HepG2 (cell line): ENCODE results near the gene GRM4. TPM values are rescaled to one million over a fixed set of nuclear protein-coding genes. Genes with fewer than 3 reads are reported as not detected.

Experiments
- ATAC-seq: fragments of 200-7000 bp; cut with Tn5 transposase; 3 replicates; pipeline ENCODE4 v1.9.1; 2020; ENCODE audit warnings: mild to moderate bottlenecking, moderate library complexity
- BruUV-seq: library from RNA; stranded (reverse); fragments of 400-500 nt; replicated peaks from 2 replicates; lab custom pipeline; 2021; lab: Mats Ljungman, UMichigan
- CTCF ChIA-PET: fragments of 300-600 bp; formaldehyde crosslinking; extraction: SDS; loops from one replicate; lab custom pipeline; 2021; ENCODE audit warnings: low total read pairs, inconsistent platforms, low intra/inter-chr PET ratio; lab: Yijun Ruan, JAX
- POLR2A ChIA-PET: fragments of 350-600 bp; sonication (Branson Sonifier 250); formaldehyde crosslinking; loops from one replicate; lab custom pipeline; 2020; ENCODE audit warnings: antibody characterized with exemption, inconsistent platforms; lab: Yijun Ruan, JAX
- DNase-seq: peaks from one replicate; pipeline ENCODE4 v3.0.0-alpha.2; 2015; ENCODE audit warnings: low spot score
- FAIRE-seq: peaks from 3 replicates; lab custom pipeline; 2011; peaks lifted over from hg19 to GRCh38; lab: Jason Lieb, UNC
- H2AFZ ChIP-seq: one replicate; pipeline ENCODE4 v1.6.1; 2011; ENCODE audit warnings: low read length, inconsistent platforms
- H3K27ac ChIP-seq: fragments of 300-600 bp; 3 replicates; pipeline ENCODE4 v1.8.0; 2011; ENCODE audit warnings: mixed run types, mild to moderate bottlenecking, mixed read lengths, low read length, inconsistent platforms; ENCODE audit not compliant: insufficient read depth; ENCODE audit errors: extremely low read length
- H3K27me3 ChIP-seq, 2 experiments: fragments of 200-600 bp in 1 of 2; 2 replicates in 1 of 2; 3 replicates in 1 of 2; pipeline versions ENCODE4 v1.6.0 to v1.8.0; 2011; ENCODE audit warnings: low read length in 2 of 2, mild to moderate bottlenecking in 2 of 2, moderate library complexity in 2 of 2, inconsistent platforms in 1 of 2; ENCODE audit not compliant: insufficient read depth in 2 of 2, control insufficient read depth in 1 of 2
- H3K36me3 ChIP-seq, 2 experiments: fragments of 200-600 bp in 1 of 2; replicated peaks in 1 of 2; 2 replicates in 1 of 2; 3 replicates in 1 of 2; pipeline versions ENCODE4 v1.5.1 to v1.8.0; 2011; ENCODE audit warnings: low read length in 2 of 2, inconsistent platforms in 1 of 2; ENCODE audit not compliant: insufficient read depth in 2 of 2, control insufficient read depth in 1 of 2
- H3K4me1 ChIP-seq: 2 replicates; pipeline ENCODE4 v1.5.1; 2012; ENCODE audit warnings: low read length, inconsistent platforms; ENCODE audit not compliant: insufficient read depth
- H3K4me2 ChIP-seq: 2 replicates; pipeline ENCODE4 v1.6.0; 2011; ENCODE audit warnings: low read depth, low read length, inconsistent platforms
- H3K4me3 ChIP-seq, 3 experiments: fragments of 200-600 bp in 1 of 3; sonication (generic), shearing (Covaris generic) in 1 of 3; replicated peaks in 1 of 3; 2 replicates each; pipeline ENCODE4 v1.5.1; 2011 to 2016; ENCODE audit warnings: low read length in 3 of 3, inconsistent platforms in 2 of 3, low read depth in 2 of 3, mild to moderate bottlenecking in 2 of 3, control low read depth in 1 of 3, mixed read lengths in 1 of 3; ENCODE audit not compliant: insufficient read depth in 1 of 3
- H3K79me2 ChIP-seq: one replicate; pipeline ENCODE4 v1.6.1; 2011; ENCODE audit warnings: low read length, inconsistent platforms; ENCODE audit not compliant: insufficient read depth
- H3K9ac ChIP-seq: 2 replicates; pipeline ENCODE4 v1.6.0; 2011; ENCODE audit warnings: mild to moderate bottlenecking, low read depth, low read length, inconsistent platforms; ENCODE audit not compliant: insufficient read depth
- H3K9me3 ChIP-seq: 2 replicates; pipeline ENCODE4 v1.5.1; 2012; ENCODE audit warnings: mild to moderate bottlenecking, low read length
- H4K20me1 ChIP-seq: 2 replicates; pipeline ENCODE4 v1.6.0; 2011; ENCODE audit warnings: inconsistent platforms, mild to moderate bottlenecking, low read length, moderate library complexity; ENCODE audit not compliant: insufficient read depth
- GTF2F1 ChIP-seq: fragments of 150-350 bp; IDR thresholded peaks from 2 replicates; pipeline ENCODE4 v1.6.1; 2014; ENCODE audit warnings: low read length
- KDM2A ChIP-seq: sonication (generic); formaldehyde crosslinking; IDR thresholded peaks from 2 replicates; pipeline ENCODE4 v1.4.0; 2020; ENCODE audit warnings: low read depth, missing genetic modification reagents, borderline replicate concordance
- KDM5B ChIP-seq: sonication (generic); formaldehyde crosslinking; IDR thresholded peaks from 2 replicates; pipeline ENCODE4 v1.4.0; 2020; ENCODE audit warnings: missing genetic modification reagents, mild to moderate bottlenecking, borderline replicate concordance
- MEF2D ChIP-seq: sonication (generic); formaldehyde crosslinking; IDR thresholded peaks from 2 replicates; pipeline ENCODE4 v1.5.1; 2020; ENCODE audit warnings: mild to moderate bottlenecking, missing genetic modification reagents
- NCOA2 ChIP-seq: sonication (generic); formaldehyde crosslinking; IDR thresholded peaks from 2 replicates; pipeline ENCODE4 v1.8.0; 2022; ENCODE audit warnings: inconsistent platforms
- SALL1 ChIP-seq: sonication (generic); formaldehyde crosslinking; IDR thresholded peaks from 2 replicates; pipeline ENCODE4 v1.8.0; 2022; ENCODE audit warnings: mild to moderate bottlenecking, missing genetic modification reagents
- SNRNP70 ChIP-seq: fragments of 200-400 bp; formaldehyde crosslinking; IDR thresholded peaks from 2 replicates; pipeline ENCODE4 v1.6.1; 2017; ENCODE audit warnings: mild to moderate bottlenecking, low read depth, low read length, moderate library complexity
- ZNF160 ChIP-seq: sonication (generic); formaldehyde crosslinking; IDR thresholded peaks from 2 replicates; pipeline ENCODE4 v1.8.0; 2022; ENCODE audit warnings: mild to moderate bottlenecking, inconsistent platforms, missing genetic modification reagents
- ZNF205 ChIP-seq: IDR thresholded peaks from 2 replicates; pipeline ENCODE4 v1.6.1; 2018; ENCODE audit warnings: missing biosample characterization, missing genetic modification reagents
- ZNF263 ChIP-seq: sonication (generic); formaldehyde crosslinking; IDR thresholded peaks from 2 replicates; pipeline ENCODE4 v1.4.0; 2020; ENCODE audit warnings: missing genetic modification reagents
- ZNF33B ChIP-seq: sonication (generic); formaldehyde crosslinking; IDR thresholded peaks from 2 replicates; pipeline ENCODE4 v1.5.1; 2020; ENCODE audit warnings: mild to moderate bottlenecking, missing genetic modification reagents
- ZNF362 ChIP-seq: sonication (generic); formaldehyde crosslinking; IDR thresholded peaks from 2 replicates; pipeline ENCODE4 v1.4.0; 2020; ENCODE audit warnings: missing genetic modification reagents, mild to moderate bottlenecking, borderline replicate concordance
- ZNF446 ChIP-seq: sonication (generic); formaldehyde crosslinking; IDR thresholded peaks from 2 replicates; pipeline ENCODE4 v1.5.0; 2020; ENCODE audit warnings: mild to moderate bottlenecking, missing genetic modification reagents
- ZNF547 ChIP-seq: sonication (generic); formaldehyde crosslinking; IDR thresholded peaks from 2 replicates; pipeline ENCODE4 v1.5.1; 2020; ENCODE audit warnings: mild to moderate bottlenecking, missing genetic modification reagents
- ZNF567 ChIP-seq: sonication (generic); formaldehyde crosslinking; IDR thresholded peaks from 2 replicates; pipeline ENCODE4 v1.8.1; 2023; ENCODE audit warnings: mild to moderate bottlenecking, missing genetic modification reagents, borderline replicate concordance
- ZNF746 ChIP-seq: sonication (generic); formaldehyde crosslinking; IDR thresholded peaks from 2 replicates; pipeline ENCODE4 v1.8.0; 2022; ENCODE audit warnings: mild to moderate bottlenecking, missing genetic modification reagents
- ZNF782 ChIP-seq: sonication (generic); formaldehyde crosslinking; IDR thresholded peaks from 2 replicates; pipeline ENCODE4 v1.4.0; 2020; ENCODE audit warnings: missing genetic modification reagents, mild to moderate bottlenecking, borderline replicate concordance
- whole genome bisulfite sequencing: methylation state at CpG from one replicate; pipeline ENCODE4 v1.1.6; 2017; ENCODE audit warnings: low lambda C conversion rate; 5-methylcytosine and 5-hydroxymethylcytosine counted together
- in situ Hi-C: cut with HindIII; loops from 2 replicates; pipeline ENCODE4 v1.10.0; 2017; ENCODE audit warnings: low pct_unique_long_range_greater_than_20kb; ENCODE audit not compliant: extremely low pct_ligation_motif_present
- intact Hi-C: fragments of 100-400 bp; cut with micrococcal nuclease; formaldehyde crosslinking; loops from one replicate; pipeline ENCODE4 v1.10.0; 2022; ENCODE audit not compliant: unreplicated experiment
- polyA plus RNA-seq, 8 experiments: library from polyadenylated mRNA; depleted of rRNA in 3 of 8; stranded (reverse) in 7 of 8; unstranded in 1 of 8; fragments of >200 nt; fragmentation: Illumina TruSeq in 4 of 8; extraction: Trizol in 4 of 8; gene quantifications; 2 replicates each; pipeline versions ENCODE4 v1.2.1 to v1.2.3, GENCODE V29; 2011 to 2016; ENCODE audit warnings: low read depth in 4 of 8, missing spikeins in 1 of 8, mixed read lengths in 1 of 8; ENCODE audit not compliant: insufficient read depth in 1 of 8
- total RNA-seq, 5 experiments: library from RNA; depleted of rRNA; stranded (reverse); fragments of >200 nt; fragmentation: Illumina TruSeq; extraction: Trizol; gene quantifications; 2 replicates each; pipeline ENCODE4 v1.2.3, GENCODE V29; 2016; ENCODE audit warnings: low read depth in 1 of 5
- TF ChIP-seq, protein P1 (sequence below): sonication (generic); formaldehyde crosslinking; IDR thresholded peaks from 2 replicates; pipeline ENCODE4 v1.8.1; 2023; ENCODE audit warnings: missing genetic modification reagents, mild to moderate bottlenecking, borderline replicate concordance

GRM4 gene
- total and polyA plus RNA-seq, 2 of the 13 experiments (the other 11 are each of a cell fraction or from before 2014, with no cell fraction given) = not detected

DNA sequence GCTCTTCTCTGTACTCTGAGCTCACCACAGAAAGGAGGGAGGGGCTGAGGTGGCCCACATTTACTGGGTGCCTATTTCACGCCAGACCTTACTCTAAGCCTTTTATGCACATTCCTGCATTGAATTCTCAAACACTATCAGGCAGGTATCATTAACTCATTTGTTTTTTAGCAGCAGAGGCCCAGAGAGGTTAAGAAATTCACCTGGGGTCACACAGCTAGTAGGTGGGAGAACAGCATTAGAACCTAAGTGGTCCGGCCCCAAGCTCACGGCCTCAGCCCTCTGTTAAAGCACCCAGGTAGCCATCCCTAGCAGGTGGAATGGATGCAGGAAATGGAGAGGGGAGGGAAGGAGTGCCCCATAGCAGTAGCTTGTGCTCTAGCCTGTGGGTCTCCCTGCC is 84.5 kb downstream of the GRM4 start:
- Histone ChIP-seq H3K9ac (no peak overlapping the region), H3K4me1 (no peaks in the 10 kb centered on the region), H2AFZ (no peak overlapping the region), H4K20me1 (peaks cover 7% of the 10 kb centered on the region; the same call in 1 of the 2 replicates), H3K4me2 (no peak overlapping the region), H3K27ac (no peak overlapping the region), H3K27me3 (peaks cover 22 to 85% of the 10 kb centered on the region in 2 experiments), H3K9me3 (no peaks in the 10 kb centered on the region), H3K79me2 (no peaks in the 10 kb centered on the region), H3K36me3 (no peaks in the 10 kb centered on the region), H3K4me3 (no peak overlapping the region)
- DNase-seq (no peak), ATAC-seq (no peak), FAIRE-seq (no peak)
- in situ Hi-C loops (no loop called here), intact Hi-C loops (no loop called here)
- ChIA-PET POLR2A (no interaction called here), CTCF (no interaction called here)
- no TSS peak for BruUV-seq
- WGBS = 11% methylated on average over 3 of the region's 3 CpGs
- TF ChIP-seq MEF2D (CRISPR knock-in tag) = no peak
- no peak for TF ChIP-seq ZNF362 (CRISPR knock-in tag)
- TF ChIP-seq SALL1 (CRISPR knock-in tag) = no peak
- no peak for TF ChIP-seq ZNF446
- TF ChIP-seq ZNF782 (CRISPR knock-in tag) = no peak
- TF ChIP-seq KDM2A (CRISPR knock-in tag) = no peak
- TF ChIP-seq, protein P1, sequence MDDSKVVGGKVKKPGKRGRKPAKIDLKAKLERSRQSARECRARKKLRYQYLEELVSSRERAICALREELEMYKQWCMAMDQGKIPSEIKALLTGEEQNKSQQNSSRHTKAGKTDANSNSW (CRISPR knock-in tag) = no peak
- TF ChIP-seq ZNF205 (CRISPR knock-in tag) = no peak
- no peak for TF ChIP-seq ZNF547
- no peak for TF ChIP-seq ZNF160 (CRISPR knock-in tag)
- TF ChIP-seq ZNF567 (CRISPR knock-in tag) = no peak
- no peak for TF ChIP-seq ZNF33B (CRISPR knock-in tag)
- TF ChIP-seq SNRNP70 = no peak
- TF ChIP-seq NCOA2 = no peak
- TF ChIP-seq ZNF263 (CRISPR knock-in tag) = no peak
- no peak for TF ChIP-seq GTF2F1
- no peak for TF ChIP-seq KDM5B (CRISPR knock-in tag)
- no peak for TF ChIP-seq ZNF746 (CRISPR knock-in tag)
